Activated CD8-positive, alpha-beta memory T cell treated with anti-CD3 and anti-CD28 coated beads, Interleukin-2, amount 50 U/mL, for 24 hours (primary cell): ENCODE results near the gene MZF1.
A peak's percentile ranks its signal among the peaks of the same experiment; 100 is the strongest.
"Not testable (repeated sequence)": the region's sequence is repeated elsewhere in the genome, so short reads cannot be mapped to it uniquely, and the experiment has no call there.

Source experiments
- DNase-seq: peaks from one replicate; pipeline ENCODE4 v3.0.0-alpha.2; 2020; ENCODE audit errors: extremely low read depth

MZF1 gene

GRCh38 chr19:58572818-58573657, at the start of gene MZF1:
Gene MZF1, minus strand, starts transcription at chr19:58573335. Its CDS starts 1,946 bp downstream, at chr19:58571389.
- DNase-seq, result peak; percentile 99

GRCh38 chr19:58607213-58607612, 34.1 kb upstream of the MZF1 start:
- not testable (repeated sequence) for DNase-seq

DNA sequence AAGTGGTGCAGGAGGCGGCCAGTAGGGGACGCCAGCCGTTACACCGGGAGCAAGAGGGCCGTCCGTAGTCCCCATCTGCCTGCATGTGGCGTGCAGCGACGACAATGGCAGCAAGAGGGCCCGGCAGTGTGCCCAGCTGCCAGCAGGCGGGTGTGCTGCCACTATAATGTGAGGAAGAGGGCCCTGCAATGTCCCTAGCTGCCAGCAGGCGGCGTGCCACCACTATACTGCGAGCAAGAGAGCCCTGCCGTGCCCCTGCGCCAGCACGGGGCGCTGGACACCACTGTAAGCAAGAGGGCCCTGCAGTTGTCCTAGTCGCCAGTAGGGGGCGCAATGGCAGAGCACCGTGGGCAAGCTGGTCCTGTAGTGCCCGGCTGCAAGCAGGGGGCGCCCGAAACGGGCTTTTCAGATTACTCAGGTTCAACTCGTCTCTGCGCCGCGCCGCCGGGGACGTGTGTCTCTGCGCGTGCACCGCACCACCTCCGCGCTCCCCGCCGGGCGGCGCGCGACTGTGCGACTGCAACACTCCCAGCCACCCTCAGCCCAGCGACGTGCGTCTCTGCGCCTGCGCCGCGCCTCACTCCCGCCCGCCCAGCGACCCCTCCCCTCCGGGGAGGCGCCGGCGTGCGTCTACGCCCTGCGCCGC, 33.2 kb upstream of the MZF1 start:
- DNase-seq, result not testable (repeated sequence)

- DNase-seq, result no peak
These were observed 13.1 kb upstream of the MZF1 start for GRCh38 chr19:58586133-58586765.

DNA sequence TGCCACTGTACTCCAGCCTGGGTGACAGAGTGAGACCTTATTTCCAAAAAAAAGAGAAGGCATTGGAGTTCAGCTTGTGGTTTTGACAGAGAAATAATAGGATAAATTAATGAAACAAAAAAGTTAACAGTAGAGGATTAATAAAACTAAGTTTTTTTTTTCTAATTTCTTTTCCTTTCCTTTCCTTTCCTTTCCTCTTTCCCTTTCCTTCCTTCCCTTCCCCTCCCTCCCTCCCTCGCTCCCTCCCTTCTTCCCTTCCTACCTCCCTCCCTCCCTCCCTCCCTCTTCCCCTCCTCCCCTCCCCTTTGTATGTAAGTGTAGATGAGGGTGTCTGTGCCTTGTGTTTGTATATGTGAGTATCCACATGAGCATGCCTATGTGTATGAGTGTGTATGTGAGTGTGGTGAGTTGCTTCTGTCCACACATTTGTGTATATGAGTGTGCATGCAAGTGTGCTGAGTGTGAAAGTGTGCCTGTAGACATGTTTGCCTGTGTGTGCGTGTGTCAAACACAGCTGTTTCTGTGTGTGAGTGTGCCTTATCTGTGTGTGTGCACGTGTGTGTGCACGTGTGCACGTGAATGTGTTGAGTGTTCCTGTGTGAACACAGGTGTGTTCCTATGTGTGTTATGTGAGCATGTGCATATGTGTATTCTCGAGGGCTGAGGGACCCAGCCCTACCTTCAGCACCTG, 12.5 kb upstream of the MZF1 start:
- no peak for DNase-seq

DNA sequence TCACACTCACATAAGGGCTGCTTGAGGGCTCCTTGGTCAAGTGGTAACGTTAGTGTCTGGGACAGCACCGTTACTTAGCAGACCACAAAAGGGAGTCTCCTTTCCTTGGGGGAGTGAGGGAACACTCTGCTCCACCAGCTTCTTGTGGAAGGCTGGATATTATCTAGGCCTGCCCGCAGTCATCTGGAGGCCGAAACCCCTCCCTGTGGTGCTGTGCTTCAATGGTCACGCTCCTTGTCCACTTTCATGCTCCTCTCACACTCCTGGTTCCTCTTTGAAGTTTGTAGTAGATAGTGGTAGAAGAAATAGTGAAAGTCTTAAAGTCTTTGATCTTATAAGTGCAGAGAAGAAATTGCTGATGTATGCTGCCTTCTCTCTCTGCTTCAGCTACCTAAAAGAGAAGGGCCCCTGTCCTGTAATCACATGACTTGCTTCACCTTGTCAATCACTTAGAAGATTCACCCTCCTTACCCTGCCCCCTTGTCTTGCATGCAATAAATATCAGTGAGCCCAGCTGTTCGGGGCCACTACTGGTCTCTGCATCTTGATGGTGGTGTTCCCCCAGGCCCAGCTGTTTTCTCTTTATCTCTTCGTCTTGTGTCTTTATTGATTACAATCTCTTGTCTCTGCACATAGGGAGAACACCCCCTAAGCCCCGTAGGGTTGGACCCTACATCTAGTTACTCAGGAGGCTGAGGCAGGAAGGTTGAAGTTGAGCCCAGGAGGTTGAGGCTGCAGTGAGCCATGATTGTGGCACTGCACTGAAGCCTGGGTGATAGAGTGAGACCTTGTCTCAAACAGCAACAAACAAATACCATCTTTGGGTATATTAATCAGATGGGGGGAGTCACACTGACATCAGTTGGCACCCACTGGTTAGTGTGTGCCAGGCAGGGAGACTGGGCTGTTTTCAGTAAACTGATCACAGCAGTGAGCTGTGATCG, 11.6 kb upstream of the MZF1 start:
- no peak for DNase-seq

- DNase-seq, result no peak
These were observed 9.8 kb upstream of the MZF1 start for GRCh38 chr19:58582985-58583384.

DNA sequence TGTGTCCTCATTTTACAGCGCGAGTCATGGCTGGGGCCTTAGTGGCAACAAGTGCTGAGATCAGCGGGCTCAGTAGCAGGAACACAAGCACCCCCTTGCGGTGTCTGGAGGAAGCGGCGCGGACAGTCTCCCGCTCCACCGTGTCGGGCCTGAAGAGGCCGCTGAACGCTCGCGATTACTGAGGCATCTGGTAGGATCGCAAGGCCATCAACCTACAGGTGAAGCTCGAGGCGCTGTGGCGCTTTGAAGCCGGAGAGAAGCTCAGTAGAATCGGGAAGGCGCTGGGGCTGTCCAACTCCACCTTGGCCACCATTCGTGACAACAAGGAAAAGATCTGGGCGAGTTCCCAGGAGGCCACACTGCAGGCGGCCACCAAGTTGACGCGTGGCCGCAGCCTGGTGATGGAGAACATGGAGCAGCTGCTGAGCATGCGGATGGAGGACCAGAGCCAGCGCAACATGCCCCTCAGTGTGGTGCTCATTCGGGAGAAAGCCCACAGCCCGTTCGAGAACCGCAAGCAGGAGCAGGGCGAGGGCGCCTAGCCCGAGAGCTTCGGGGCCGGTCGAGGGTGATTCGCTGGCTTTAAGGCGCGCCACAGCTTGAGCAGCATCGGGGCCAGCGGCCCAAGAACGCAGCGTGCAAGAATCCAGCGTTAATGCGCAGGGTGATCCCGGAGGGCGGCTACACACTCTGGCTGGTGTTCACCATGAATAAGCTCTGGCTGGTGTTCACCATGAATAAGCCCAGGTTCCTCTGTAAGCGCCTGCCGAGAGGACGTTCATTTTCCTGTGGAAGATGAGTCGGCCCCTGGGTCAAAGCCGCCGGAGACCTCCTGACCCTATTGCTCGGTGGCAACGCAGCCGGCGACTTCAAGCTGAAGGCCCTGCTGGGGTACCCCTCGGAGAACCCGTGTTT, 8.3 kb upstream of the MZF1 start:
- peak; percentile 72 for DNase-seq

DNA sequence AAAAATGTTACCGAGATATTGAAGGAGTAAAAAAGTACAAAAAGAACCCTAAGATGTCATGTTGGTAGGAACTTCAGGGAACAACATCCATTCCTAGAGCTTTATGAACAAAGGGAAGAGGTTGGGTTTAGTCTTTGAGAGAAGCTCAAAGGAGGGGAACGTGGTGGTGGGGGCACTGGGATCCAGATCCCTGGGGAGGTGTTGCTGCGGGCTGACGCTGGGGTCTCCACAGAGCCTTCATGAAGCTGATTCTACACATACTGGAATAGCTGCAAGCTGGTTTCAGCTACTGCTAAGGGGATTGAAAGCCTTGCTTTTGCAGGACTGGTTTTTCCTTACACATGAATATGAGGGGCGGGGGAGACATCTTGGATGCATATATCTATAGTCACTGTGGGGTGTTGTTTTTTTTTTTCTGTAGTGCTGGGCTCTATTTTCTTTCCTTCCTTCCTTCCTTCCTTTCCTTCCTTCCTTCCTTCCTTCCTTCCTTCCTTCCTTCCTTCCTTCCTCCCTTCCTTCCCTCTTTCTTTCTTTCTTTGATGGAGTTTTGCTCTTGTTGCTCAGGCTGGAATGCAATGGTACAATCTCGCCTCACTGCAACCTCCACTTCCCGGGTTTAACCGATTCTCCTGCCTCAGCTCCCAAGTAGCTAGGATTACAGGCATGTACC, 6.5 kb upstream of the MZF1 start:
- no peak for DNase-seq

DNA sequence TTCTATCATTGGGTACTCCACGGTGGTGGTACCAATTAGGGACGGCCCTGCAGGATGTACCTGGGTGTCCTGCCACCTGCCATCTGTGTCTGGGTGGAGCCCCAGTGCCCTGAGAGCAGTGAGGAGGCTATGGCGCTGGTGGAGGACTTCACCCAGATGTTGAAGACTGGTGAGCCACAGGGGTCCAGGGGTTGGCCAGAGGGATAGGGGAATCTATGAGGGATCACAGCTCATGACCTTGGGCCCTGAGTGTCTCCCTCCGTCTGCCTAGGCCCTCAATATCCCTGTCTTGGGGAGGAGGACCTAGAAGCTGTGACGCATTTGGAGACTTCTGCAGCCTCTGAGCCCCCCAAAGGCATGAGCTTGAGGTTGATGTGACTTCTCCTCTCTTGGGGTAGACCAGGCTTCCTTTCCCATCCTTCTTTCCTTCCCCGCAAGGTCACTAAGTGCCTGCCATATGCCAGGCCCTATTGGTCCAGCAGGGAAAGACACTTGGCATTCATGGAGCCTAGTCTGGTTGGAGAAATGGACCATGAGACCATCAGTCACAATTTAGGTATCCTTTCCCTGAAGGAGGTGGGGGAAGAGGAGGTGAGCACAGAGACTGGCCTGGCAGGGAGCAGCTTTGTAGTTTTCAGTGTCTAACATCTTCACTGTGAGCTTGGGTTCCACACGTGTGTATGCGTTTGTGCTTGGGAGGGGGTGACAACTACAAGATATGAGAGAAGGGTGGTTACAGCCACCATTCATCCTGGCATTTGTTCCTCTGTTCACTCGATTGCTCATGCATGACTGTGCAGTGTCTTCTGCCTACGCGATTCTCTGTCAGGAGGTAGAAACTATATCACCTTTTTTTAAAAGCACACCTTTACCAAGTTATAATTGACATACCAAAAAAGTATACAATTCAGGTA, 5.1 kb upstream of the MZF1 start:
- DNase-seq, result no peak

GRCh38 chr19:58577581-58577980, 4.4 kb upstream of the MZF1 start:
- not testable (repeated sequence) for DNase-seq

DNA sequence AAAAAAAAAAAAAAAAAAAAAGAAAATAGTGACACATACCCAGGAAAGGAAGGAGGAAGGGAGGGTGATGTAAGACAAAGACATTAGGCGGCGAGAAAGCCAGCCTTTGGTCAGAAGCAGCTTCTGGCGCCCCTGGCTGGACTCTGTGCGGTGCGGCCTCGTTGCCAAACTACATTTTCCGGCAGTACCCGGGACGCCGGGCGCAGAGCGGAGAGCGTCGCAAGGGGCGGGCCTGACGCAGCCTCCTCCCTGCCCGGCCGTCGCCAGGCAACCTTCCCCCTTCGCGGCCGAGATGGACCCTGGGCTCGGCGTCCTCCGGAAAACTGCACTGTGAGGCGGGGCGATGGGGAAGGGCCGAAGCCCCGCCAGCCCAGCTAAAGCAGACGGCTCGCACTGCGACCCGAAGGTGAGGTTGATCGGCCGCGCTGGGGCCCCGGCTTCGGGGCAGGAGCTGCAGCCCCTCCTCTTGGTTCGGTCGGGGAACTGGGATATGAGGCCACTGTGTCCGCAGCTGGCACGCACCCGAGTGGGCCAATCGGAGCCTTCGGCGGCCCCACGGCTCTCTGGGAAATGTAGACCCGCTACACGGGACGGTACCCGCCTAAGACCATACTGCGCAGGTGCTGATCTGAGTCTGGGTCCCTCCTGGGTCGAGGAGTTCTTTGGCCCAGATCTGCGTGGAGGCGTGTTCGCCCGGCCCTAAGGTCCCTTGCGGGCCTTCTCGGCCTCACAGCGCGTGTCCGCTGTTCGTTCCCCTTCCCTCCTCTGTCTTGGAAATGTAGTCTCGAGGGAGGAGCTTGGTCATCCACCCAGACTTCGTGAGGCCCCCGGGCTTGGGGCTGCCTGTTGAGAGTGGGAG, 2.3 kb upstream of the MZF1 start:
- DNase-seq, result peak; percentile 55

DNA sequence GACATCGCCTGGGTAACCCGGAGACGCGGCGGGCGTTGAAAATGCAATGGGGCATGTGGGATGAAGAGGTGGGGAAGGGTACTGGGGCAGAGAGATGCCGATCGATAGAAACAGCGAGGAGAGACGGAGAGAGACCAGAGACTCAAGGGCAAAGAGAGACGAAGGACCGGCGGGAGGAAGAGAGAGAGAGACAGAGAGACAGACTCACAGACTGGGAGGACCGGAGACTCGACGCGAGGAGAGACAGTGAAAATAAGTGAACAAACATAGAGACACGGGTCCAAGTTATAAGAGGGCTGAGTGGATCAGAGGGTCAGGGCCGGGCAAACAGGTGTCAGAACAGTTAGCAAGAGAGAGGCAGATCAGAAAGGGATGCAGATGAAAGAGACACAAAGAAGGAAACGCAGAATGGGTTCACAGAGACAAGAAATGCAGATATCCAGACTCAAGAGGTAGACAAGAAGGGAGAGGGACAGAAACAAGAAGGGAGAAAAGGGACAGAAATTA, 576 bp upstream of the MZF1 start:
- DNase-seq, result no peak

DNA sequence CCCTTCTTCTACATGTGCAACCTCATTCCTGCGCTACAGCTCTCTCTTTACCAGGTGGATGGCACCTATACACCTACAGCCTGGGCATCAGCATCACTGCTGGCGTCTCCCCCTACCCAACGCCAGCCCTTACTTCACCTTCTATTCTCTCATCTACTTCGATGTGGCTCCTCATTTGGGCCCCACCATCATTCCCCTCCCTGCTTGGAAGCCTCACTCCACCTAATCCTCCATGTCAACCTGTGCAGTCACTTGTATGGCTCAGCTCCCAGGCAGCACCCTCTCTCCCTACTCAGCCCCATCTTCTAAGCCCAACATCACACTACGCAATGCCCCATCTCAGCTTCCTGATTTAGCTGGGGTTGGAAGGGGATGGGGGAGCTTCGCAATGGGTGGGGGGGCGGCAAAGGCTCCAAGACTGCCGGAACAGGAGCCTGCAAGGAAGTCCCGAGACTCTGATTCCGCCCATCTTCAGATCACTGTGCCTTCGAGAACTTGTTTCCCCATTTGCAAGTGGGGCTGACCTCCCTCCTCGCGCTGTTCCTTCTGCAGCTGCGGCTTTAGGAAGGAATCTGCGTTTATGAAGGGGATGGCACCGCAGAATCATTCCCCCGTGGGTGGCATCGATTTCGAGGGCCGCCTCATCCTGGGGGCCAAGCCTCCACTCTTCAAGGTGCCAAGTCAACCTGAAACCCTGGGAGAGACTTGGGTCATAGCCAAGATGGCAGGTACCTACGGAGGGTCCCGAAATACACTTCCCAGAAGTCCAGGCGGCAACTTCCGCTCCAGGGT, 913 bp downstream of the MZF1 start:
- DNase-seq, result no peak

- no peak for DNase-seq
These were observed 1.6 kb downstream of the MZF1 start for GRCh38 chr19:58571575-58571947.
